ENCODE data around the gene IQGAP1.
"Not testable (repeated sequence)": the region's sequence is repeated elsewhere in the genome, so short reads cannot be mapped to it uniquely, and the experiment has no call there.

The IQGAP1 gene

DNA sequence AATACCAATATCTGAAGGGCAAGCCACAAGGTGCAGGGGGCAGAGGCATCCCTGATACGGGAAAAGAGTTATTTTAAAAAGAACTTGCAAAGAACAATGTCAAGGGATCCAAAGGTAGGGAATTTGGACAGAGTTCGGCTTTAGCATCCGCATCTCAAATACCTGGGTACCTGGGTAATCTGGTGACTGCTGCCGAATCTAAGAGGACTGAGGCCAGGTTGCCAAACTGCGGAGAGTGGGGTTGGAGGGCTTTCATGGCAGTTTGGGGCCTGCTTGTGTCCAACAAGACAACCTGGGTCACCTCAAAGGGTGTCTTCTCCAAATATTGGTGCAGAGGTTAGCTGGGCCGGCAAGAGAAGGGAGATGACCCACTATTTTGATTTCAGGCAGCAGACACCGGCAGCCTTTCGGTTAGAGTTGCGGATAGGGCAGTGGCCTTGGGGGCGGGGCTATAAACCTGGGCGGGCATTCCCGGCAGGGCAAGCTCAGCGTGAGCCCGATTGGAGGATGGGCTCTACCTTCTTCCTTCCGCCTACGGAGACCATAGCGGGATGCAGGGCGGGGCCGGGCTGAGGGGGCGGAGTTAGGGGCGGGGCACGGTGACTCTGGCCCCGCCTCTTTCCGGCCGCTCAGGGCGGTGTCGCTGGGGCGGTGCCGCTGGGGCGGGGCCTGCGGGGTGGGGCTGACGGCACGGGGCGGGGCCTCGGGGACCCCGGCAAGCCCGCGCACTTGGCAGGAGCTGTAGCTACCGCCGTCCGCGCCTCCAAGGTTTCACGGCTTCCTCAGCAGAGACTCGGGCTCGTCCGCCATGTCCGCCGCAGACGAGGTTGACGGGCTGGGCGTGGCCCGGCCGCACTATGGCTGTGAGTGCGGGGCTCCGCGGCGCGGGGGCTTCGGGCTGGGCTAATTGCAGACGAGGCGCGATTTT, at the start of gene IQGAP1:
Gene IQGAP1, plus strand, starts transcription at position 709 of the 928 bp plus-strand sequence. Its CDS starts 100 bp downstream, at position 809.
- peak; percentile 81 for DNase-seq

GRCh38 chr15:90338532-90338931, 49.5 kb upstream of the IQGAP1 start:
- DNase-seq, result no peak

DNA sequence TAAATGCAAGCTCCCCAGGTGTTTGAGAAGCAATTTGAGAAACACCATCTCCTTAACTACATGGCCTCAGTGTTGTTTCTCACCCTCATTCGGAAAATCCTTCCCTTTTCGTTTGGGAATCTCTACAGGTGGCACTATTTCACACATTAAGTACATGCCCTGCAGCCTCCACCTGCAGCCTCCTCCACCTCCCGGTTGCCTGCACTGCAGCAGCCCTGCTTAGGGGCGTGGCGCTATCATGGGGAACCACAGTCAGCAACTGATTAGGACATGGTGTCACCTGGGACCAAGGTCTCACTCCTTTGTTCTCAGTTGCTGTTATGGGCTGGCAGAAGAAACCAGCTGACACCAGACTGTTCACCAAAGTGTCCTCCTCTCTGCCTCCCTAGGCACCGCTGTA, 47.7 kb upstream of the IQGAP1 start:
- DNase-seq, result no peak

DNA sequence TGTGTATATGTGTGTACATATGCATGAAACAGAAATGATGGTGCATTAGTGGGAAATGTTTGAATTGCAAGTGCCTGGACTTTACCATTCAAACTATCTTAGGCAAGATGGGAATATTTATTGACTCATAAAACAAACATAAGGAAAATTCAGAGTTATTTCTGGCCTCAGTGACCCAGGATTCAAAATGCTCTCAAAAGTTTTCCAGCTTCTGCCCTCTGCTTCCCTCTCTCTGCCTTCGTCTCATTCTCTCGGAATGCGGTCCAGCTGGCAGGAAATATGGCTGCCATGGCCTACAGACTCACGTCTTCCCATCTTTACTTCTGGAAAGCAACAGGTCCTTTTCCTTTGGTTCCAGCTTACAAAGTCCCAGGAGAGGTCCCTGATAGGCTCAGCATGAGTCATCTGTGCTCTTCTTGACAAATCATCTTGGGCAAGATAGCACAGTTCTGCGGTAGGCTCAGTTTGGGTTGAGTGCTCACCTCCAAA, 44.7 kb upstream of the IQGAP1 start:
- no peak for DNase-seq

- DNase-seq, result no peak
Measured at GRCh38 chr15:90344662-90345061, 43.4 kb upstream of the IQGAP1 start.

GRCh38 chr15:90345857-90346256, 42.2 kb upstream of the IQGAP1 start:
- DNase-seq, result no peak

GRCh38 chr15:90347431-90348065, 40.5 kb upstream of the IQGAP1 start:
- DNase-seq, result not testable (repeated sequence)

- DNase-seq, result no peak
Measured at GRCh38 chr15:90348456-90348855, 39.6 kb upstream of the IQGAP1 start.

- DNase-seq, result no peak
Measured at GRCh38 chr15:90349072-90349471, 39.0 kb upstream of the IQGAP1 start.

GRCh38 chr15:90349821-90350220, 38.2 kb upstream of the IQGAP1 start:
- DNase-seq, result no peak

- no peak for DNase-seq
Measured at GRCh38 chr15:90351479-90352106, 36.4 kb upstream of the IQGAP1 start.

GRCh38 chr15:90352107-90352893, 35.7 kb upstream of the IQGAP1 start, which contains the start of gene ZNF774:
Gene ZNF774 (plus strand): TSS chr15:90352284. CDS start chr15:90354661, 2,377 bp downstream.
- peak; percentile 76 for DNase-seq

DNA sequence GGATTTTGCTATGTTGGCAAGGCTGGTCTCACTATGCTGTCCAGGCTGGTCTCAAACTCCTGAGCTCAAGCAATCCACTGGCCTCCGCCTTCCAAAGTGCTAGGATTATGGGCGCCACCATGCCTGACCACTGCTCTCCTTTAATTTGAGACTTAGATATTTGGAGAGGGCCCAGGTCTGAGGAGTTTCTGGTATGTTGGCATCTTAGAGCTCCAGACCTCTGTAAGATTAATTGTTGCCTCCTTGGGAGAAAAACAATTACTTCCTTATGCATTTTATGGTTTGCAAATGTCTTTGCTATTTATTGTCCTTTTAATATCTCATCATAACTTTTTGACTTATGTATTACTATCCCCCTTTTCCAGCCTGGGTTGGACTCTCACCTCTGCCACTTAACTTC, 33.1 kb upstream of the IQGAP1 start:
- DNase-seq, result no peak

DNA sequence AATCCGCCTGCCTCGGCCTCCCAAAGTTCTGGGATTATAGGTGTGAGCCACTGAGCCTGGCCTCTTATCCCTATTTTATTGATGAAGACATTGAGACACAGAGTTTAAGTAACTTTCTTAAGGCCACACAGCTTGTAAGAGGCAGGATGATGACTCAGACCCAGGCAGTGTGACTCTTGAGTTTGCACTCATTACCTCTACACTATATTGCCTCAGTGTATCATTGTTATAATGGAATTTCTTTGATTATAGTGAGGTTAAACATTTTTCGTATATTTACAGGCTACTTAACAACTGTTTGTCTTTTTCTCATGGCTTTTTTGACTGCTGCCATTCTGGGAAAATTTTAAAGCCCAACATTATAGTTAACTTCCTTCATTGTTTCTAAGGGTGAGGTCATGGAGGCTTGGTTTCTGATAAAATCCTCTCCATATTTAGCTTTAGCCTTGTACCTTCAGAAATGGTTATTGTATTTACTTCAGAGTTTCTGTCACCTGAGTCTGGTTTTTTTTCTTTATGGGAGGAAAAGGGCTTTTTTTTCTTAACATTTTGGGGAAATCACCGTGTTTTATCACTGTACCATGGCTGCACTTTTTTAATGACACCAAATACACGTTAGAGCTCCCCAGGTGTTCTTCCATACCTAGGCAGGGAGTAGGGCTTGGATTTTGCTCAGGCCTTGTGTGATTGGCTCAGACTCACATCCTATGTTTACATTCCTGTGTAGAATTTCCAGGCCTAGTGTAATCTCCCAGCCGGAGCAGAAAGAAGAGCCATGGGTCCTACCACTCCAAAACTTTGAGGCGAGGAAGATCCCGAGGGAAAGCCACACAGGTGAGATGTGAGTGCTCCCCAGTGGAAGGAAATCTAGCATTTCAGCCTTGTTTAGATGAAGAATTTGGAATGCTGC, 29.7 kb upstream of the IQGAP1 start:
- DNase-seq, result no peak

GRCh38 chr15:90360746-90361145, 27.3 kb upstream of the IQGAP1 start:
- DNase-seq, result no peak

GRCh38 chr15:90362936-90363212, 25.2 kb upstream of the IQGAP1 start:
- no peak for DNase-seq

GRCh38 chr15:90364251-90364650, 23.8 kb upstream of the IQGAP1 start:
- no peak for DNase-seq

DNA sequence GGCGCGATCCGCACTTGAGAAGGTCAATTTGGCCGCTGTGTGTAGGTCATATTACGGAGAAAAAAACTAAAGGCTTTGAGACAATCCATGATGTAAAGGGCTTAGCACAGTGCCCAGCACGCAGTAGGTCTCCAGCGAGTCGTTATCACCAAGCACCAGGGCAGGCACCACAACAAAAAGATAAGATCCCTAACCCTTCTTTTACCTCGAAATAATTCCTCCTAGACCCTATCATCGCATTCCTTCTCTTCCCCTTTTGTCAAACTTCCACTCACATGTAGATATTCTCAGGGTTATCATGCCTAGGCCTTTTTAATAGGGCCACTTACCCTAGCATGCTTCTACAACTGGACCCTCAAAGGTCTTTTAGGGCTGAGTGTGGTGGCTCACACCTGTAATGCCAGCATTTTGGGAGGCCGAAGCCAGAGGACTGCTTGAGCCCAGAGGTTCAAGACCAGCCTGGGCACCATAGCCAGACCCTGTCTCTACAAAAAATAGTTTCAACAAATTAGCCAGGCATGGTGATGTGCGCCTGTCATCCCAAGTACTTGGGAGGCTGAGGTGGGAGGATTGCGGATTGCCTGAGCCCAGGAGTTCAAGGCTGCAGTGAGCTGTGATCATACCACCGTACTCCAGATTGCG, 22.5 kb upstream of the IQGAP1 start:
- DNase-seq, result no peak

DNA sequence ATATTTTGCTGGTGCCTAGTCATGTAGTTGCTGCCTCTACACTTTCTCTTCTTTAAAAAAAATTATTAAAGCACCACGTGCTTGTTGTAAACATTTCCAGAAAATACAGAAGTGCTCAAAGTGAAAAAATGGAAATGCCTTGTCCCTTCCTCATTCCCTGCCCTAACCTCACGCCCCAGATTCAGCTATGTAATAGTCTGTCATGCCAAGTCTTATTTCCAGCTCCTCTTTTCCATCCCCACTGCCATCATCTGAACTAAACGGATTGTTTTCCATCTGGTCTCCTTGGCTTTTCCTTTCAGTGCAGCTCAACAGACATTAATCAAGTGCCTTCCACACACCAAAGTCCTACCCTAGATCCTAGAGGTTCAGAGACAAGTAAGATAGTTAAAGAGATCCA, 20.5 kb upstream of the IQGAP1 start:
- DNase-seq, result no peak

- DNase-seq, result no peak
Measured at GRCh38 chr15:90375071-90375470, 13.0 kb upstream of the IQGAP1 start.

DNA sequence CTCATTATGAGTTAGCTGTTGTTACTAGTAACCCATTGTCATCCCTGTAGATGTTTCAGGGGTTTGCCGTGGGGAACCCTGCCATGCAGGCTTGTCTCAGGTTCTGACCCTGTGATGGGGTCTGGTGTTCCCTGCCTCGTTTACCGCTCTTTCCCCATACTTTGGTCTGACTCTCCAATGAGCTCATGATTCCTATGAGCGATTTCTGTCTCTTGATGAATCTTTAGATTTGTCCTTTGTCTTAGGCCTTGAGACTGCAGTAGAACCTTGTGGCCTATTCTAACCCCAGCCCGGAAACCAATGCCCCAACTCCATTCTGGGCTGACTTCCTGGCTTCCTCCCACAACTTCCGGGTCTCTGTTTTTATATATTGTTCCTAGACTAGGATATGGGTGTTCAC, 11.3 kb upstream of the IQGAP1 start:
- no peak for DNase-seq
